Stimulated activated CD4-positive, alpha-beta T cell treated with anti-CD3 and anti-CD28 coated beads, Interleukin-2, amount 100 ng/mL, for 48 hours (primary cell): ENCODE data around the gene PRR9.

Source experiments
- DNase-seq, 2 donors: peaks; one replicate each; pipeline ENCODE4 v3.0.0-alpha.2; 2020

PRR9 gene

GRCh38 chr1:153231363-153231762 lies 14.0 kb downstream of the PRR9 start:
- DNase-seq: no peak

- DNase-seq: no peak
These were observed 14.4 kb downstream of the PRR9 start for GRCh38 chr1:153231785-153232184.

- no peak for DNase-seq
These were observed 15.2 kb downstream of the PRR9 start for GRCh38 chr1:153232553-153232952.

GRCh38 chr1:153233448-153233847 lies 16.1 kb downstream of the PRR9 start:
- no peak for DNase-seq

GRCh38 chr1:153238527-153238926 lies 21.1 kb downstream of the PRR9 start:
- DNase-seq: no peak

GRCh38 chr1:153242160-153242559 lies 24.8 kb downstream of the PRR9 start:
- no peak for DNase-seq

- DNase-seq: no peak
These were observed 28.1 kb downstream of the PRR9 start for GRCh38 chr1:153245466-153245865.

GRCh38 chr1:153246018-153246417 lies 28.6 kb downstream of the PRR9 start:
- no peak for DNase-seq

- no peak for DNase-seq
These were observed 29.4 kb downstream of the PRR9 start for GRCh38 chr1:153246825-153247224.

GRCh38 chr1:153248176-153248879 lies 30.9 kb downstream of the PRR9 start:
- DNase-seq: no peak

- no peak for DNase-seq
These were observed 32.8 kb downstream of the PRR9 start for GRCh38 chr1:153250166-153250565.

- DNase-seq: no peak
These were observed 33.7 kb downstream of the PRR9 start for GRCh38 chr1:153251087-153251486.

GRCh38 chr1:153251562-153251961 lies 34.2 kb downstream of the PRR9 start:
- DNase-seq: no peak

- DNase-seq: no peak
These were observed 34.6 kb downstream of the PRR9 start for GRCh38 chr1:153251988-153252387.

- DNase-seq: no peak
These were observed 35.7 kb downstream of the PRR9 start for GRCh38 chr1:153253076-153253475.

GRCh38 chr1:153253693-153254092 lies 36.3 kb downstream of the PRR9 start:
- no peak for DNase-seq

- no peak for DNase-seq
These were observed 42.0 kb downstream of the PRR9 start, which contains the start of gene LORICRIN for GRCh38 chr1:153259387-153259786. TSS of gene LORICRIN (plus strand) at chr1:153259687. CDS start at chr1:153260950, 1,263 bp downstream.

GRCh38 chr1:153260585-153261280 lies 43.3 kb downstream of the PRR9 start:
- DNase-seq: peak in 1 of 2 donors; percentile 7

- DNase-seq: peak in 1 of 2 donors; percentile 10
These were observed 44.1 kb downstream of the PRR9 start for GRCh38 chr1:153261281-153262069.

- no peak for DNase-seq
These were observed 44.6 kb downstream of the PRR9 start for GRCh38 chr1:153262070-153262366.

GRCh38 chr1:153262462-153263157 lies 45.2 kb downstream of the PRR9 start:
- DNase-seq: no peak

GRCh38 chr1:153265457-153265856 lies 48.1 kb downstream of the PRR9 start:
- DNase-seq: no peak
